Transverse colon (tissue), 4 donors: ENCODE data around the gene GRIFIN. TPM values are rescaled to one million over a fixed set of nuclear protein-coding genes. Genes with fewer than 3 reads are reported as not detected.

Source experiments
- DNase-seq: peaks from one replicate; pipeline ENCODE4 v3.0.0-alpha.2; 2019
- H3K27ac ChIP-seq, 4 donors: fragments of 200-600 bp; sonication (generic); 2 replicates each; pipeline ENCODE4 v1.5.1; 2016 to 2018; ENCODE audit warnings: inconsistent platforms in 4 of 4
- H3K27me3 ChIP-seq: fragments of 200-600 bp; sonication (generic); 2 replicates; pipeline ENCODE4 v1.5.1; 2017; ENCODE audit warnings: inconsistent platforms
- H3K36me3 ChIP-seq, 4 donors: fragments of 200-600 bp; sonication (generic); 2 replicates each; pipeline ENCODE4 v1.5.1; 2017 to 2019; ENCODE audit warnings: inconsistent platforms in 4 of 4
- H3K4me1 ChIP-seq, 4 donors: fragments of 200-600 bp; sonication (generic); 2 replicates each; pipeline ENCODE4 v1.5.1; 2017 to 2020; ENCODE audit warnings: inconsistent platforms in 4 of 4
- H3K4me3 ChIP-seq, 4 donors: fragments of 200-600 bp; sonication (generic); 1 replicate in 1 of 4; 2 replicates in 3 of 4; pipeline versions ENCODE4 v1.5.1 to v1.6.1; 2017 to 2019; ENCODE audit warnings: inconsistent platforms in 4 of 4
- H3K9me3 ChIP-seq, 2 donors: fragments of 200-600 bp; sonication (generic); 2 replicates each; pipeline ENCODE4 v1.5.1; 2017 to 2019; ENCODE audit warnings: inconsistent platforms in 2 of 2
- EP300 ChIP-seq: sonication (generic); formaldehyde crosslinking; IDR thresholded peaks from one replicate; pipeline ENCODE4 v1.6.1; 2017; ENCODE audit warnings: antibody characterized with exemption, low read depth
- POLR2A ChIP-seq: fragments of 450-650 bp; IDR thresholded peaks from one replicate; pipeline ENCODE4 v1.6.1; 2016; ENCODE audit warnings: antibody characterized with exemption, mild to moderate bottlenecking, moderate library complexity
- POLR2AphosphoS5 ChIP-seq, 3 donors: sonication (generic); formaldehyde crosslinking; IDR thresholded peaks; one replicate each; pipeline ENCODE4 v1.6.1; 2016; ENCODE audit warnings: antibody characterized with exemption in 3 of 3
- WGBS, 2 donors: methylation state at CpG; one replicate each; pipeline ENCODE4 v1.1.5; 2018; ENCODE audit warnings: low coverage in 1 of 2; 5-methylcytosine and 5-hydroxymethylcytosine counted together
- in situ Hi-C, 4 donors: fragments of 200-750 bp; cut with MboI; loops; one replicate each; pipeline versions ENCODE4 v1.15.0 to v1.15.1; 2017; ENCODE audit warnings: low sequenced_read_pairs in 3 of 4, low pct_ligation_motif_present in 1 of 4, low pct_unique_long_range_greater_than_20kb in 1 of 4
- intact Hi-C: fragments of 100-400 bp; cut with DNase I; formaldehyde crosslinking; loops from one replicate; pipeline ENCODE4 v1.15.1; 2023; ENCODE audit warnings: low total_unique reads
- total RNA-seq, 4 donors: library from RNA; depleted of rRNA; stranded (reverse); fragments of >200 nt; gene quantifications; one replicate each; pipeline ENCODE4 v1.1.0, GENCODE V29; 2016
- TF ChIP-seq, protein P1 (sequence below), 5 experiments: fragments of 200-600 bp in 3 of 5; fragments of 450-650 bp in 2 of 5; sonication (generic) in 3 of 5; IDR thresholded peaks; 1 replicate in 2 of 5; 2 replicates in 3 of 5; pipeline ENCODE4 v1.5.1; 2016 to 2017; ENCODE audit warnings: antibody characterized with exemption in 5 of 5, inconsistent platforms in 3 of 5, mild to moderate bottlenecking in 2 of 5, moderate library complexity in 1 of 5

Gene GRIFIN
- total RNA-seq, 4 donors from 2014 or later: not detected

- TF ChIP-seq EP300 (no peak), POLR2A (peak; percentile 50), POLR2AphosphoS5 (IDR thresholded peaks at IDR 0.05) (peak; percentile 20 to 55 (median 39))
- TF ChIP-seq, protein P1, sequence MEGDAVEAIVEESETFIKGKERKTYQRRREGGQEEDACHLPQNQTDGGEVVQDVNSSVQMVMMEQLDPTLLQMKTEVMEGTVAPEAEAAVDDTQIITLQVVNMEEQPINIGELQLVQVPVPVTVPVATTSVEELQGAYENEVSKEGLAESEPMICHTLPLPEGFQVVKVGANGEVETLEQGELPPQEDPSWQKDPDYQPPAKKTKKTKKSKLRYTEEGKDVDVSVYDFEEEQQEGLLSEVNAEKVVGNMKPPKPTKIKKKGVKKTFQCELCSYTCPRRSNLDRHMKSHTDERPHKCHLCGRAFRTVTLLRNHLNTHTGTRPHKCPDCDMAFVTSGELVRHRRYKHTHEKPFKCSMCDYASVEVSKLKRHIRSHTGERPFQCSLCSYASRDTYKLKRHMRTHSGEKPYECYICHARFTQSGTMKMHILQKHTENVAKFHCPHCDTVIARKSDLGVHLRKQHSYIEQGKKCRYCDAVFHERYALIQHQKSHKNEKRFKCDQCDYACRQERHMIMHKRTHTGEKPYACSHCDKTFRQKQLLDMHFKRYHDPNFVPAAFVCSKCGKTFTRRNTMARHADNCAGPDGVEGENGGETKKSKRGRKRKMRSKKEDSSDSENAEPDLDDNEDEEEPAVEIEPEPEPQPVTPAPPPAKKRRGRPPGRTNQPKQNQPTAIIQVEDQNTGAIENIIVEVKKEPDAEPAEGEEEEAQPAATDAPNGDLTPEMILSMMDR (IDR thresholded peaks at IDR 0.05): no peak
- no peaks in the 10 kb centered on the region for H3K36me3 ChIP-seq
- in situ Hi-C loops (no loop called here), intact Hi-C loops (no loop called here)
- H3K4me1 ChIP-seq: peaks cover 33 to 69% (median 58%) of the 10 kb centered on the region in 4 donors
- H3K27ac ChIP-seq: peak overlapping the region; percentile 89 to 94 (median 92)
- 17% methylated on average over 6 of the region's 12 CpGs; no CpG with 5 or more reads in 1 of the 2 donors for WGBS, 2 donors
- DNase-seq: peak; percentile 62
- no peaks in the 10 kb centered on the region for H3K9me3 ChIP-seq
- H3K27me3 ChIP-seq: peaks cover 15% of the 10 kb centered on the region
- peak overlapping the region; percentile 42 to 65 (median 57) for H3K4me3 ChIP-seq
Observed at GRCh38 chr7:2520761-2521290, 44.6 kb upstream of the GRIFIN start.

DNA sequence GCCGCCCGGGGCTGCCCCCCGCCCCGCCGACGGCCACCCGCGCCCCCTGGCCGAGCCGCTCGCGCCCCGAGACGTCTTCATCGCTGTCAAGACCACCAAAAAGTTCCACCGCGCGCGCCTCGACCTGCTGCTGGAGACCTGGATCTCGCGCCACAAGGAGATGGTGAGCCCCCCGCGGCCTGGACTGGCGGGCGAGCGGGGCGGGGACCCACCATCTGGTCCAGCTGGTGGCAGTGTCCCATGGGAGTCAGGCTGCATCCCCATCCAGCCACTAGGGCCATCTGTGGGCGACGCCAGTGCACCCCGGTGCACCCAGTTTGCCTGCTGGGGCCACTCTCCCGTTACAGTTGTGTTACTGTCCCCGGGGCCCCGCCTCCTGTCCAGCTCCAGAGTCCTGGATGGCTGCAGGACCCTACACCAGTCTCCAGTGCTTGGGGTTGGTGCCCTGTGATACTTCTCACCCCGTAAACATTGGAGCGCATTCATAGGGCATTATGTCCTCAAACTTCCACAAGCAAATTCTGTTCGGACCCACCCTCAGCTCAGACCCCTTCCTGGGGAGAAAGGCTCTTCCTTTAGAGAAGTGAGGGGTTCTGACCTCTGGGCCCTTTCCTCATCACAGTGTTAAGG is 44.0 kb upstream of the GRIFIN start:
- no peaks in the 10 kb centered on the region for H3K36me3 ChIP-seq
- H3K9me3 ChIP-seq: no peaks in the 10 kb centered on the region
- peak overlapping the region; percentile 89 to 94 (median 92) for H3K27ac ChIP-seq
- H3K27me3 ChIP-seq: peaks cover 15% of the 10 kb centered on the region
- peak; percentile 62 for DNase-seq
- 2% methylated on average over 17 of the region's 37 CpGs; no CpG with 5 or more reads in 1 of the 2 donors for WGBS, 2 donors
- TF ChIP-seq POLR2A (no peak), EP300 (no peak), POLR2AphosphoS5 (IDR thresholded peaks at IDR 0.05) (peak in 1 of 3 donors; percentile 43)
- TF ChIP-seq, protein P1 (IDR thresholded peaks at IDR 0.05): peak in 3 of 5 experiments; percentile 8 to 62 (median 51)
- intact Hi-C loops: no loop called here
- in situ Hi-C loops: no loop called here
- peaks cover 27 to 64% (median 52%) of the 10 kb centered on the region in 4 donors for H3K4me1 ChIP-seq
- H3K4me3 ChIP-seq: peak overlapping the region; percentile 42 to 65 (median 57)

GRCh38 chr7:2519119-2519930 is 43.1 kb upstream of the GRIFIN start, which contains the start of gene LFNG:
Gene LFNG, plus strand, starts transcription at chr7:2519774. Its CDS starts 88 bp downstream, at chr7:2519862.
- Histone ChIP-seq H3K27me3 (peaks cover 15% of the 10 kb centered on the region), H3K9me3 (no peaks in the 10 kb centered on the region), H3K4me3 (peak within 1 kb of the TSS; percentile 42 to 65 (median 57)), H3K36me3 (no peaks in the 10 kb centered on the region), H3K4me1 (peaks cover 25 to 54% (median 43%) of the 10 kb centered on the region in 4 donors), H3K27ac (peak within 1 kb of the TSS; percentile 89 to 94 (median 92))
- peak; percentile 92 for DNase-seq
- in situ Hi-C loops: no loop called here
- 0 to 6% methylated on average over 3 to 32 of the region's 95 CpGs for WGBS, 2 donors
- intact Hi-C loops: no loop called here
- TF ChIP-seq POLR2A (peak; percentile 80), POLR2AphosphoS5 (IDR thresholded peaks at IDR 0.05) (peak; percentile 95 to 99 (median 99)), EP300 (no peak)
- TF ChIP-seq, protein P1 (IDR thresholded peaks at IDR 0.05): no peak

DNA sequence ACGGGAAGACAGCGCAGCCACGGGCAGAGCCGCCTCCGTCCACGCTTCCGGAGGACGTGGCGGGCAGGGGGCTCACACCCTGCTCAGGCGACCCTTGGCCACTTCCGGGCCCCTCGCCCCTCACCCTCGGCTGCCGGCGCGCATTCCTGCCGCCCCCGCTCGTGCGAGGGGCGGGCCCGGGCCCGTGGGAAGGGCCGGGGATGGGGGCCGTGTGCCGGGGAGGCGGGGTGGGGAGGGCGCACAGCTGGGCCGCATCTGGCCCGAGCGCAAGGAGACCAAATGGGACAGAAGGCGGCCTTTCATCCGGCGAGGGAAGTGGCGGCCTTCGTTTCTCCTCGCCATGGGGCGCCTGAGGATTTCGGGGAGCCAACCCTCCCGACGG is 42.5 kb upstream of the GRIFIN start:
- intact Hi-C loops (no loop called here), in situ Hi-C loops (no loop called here)
- H3K9me3 ChIP-seq: no peaks in the 10 kb centered on the region
- 7% methylated on average over 15 of the region's 41 CpGs; no CpG with 5 or more reads in 1 of the 2 donors for WGBS, 2 donors
- H3K4me3 ChIP-seq: peak overlapping the region in 3 of 4 donors; percentile 31 to 65 (median 65)
- H3K4me1 ChIP-seq: peaks cover 24 to 48% (median 39%) of the 10 kb centered on the region in 4 donors
- TF ChIP-seq POLR2AphosphoS5 (IDR thresholded peaks at IDR 0.05): no peak
- no peak for TF ChIP-seq POLR2A
- TF ChIP-seq, protein P1 (IDR thresholded peaks at IDR 0.05): no peak
- no peak for TF ChIP-seq EP300
- no peaks in the 10 kb centered on the region for H3K36me3 ChIP-seq
- DNase-seq: no peak
- peaks cover 15% of the 10 kb centered on the region for H3K27me3 ChIP-seq
- peak overlapping the region; percentile 56 to 94 (median 63) for H3K27ac ChIP-seq
